Activated T-cell treated with anti-CD3 and anti-CD28 coated beads, Interleukin-2, amount 50 U/mL, for 1 hour (primary cell): ENCODE measurements around the gene SF3B5.
"Not testable (repeated sequence)": the region's sequence is repeated elsewhere in the genome, so short reads cannot be mapped to it uniquely, and the experiment has no call there.

Experiments used
- DNase-seq: peaks from one replicate; pipeline ENCODE4 v3.0.0-alpha.2; 2020

SF3B5 gene

GRCh38 chr6:144062786-144063185 is 32.6 kb downstream of the SF3B5 start:
- no peak for DNase-seq

GRCh38 chr6:144059139-144059538 is 36.2 kb downstream of the SF3B5 start:
- DNase-seq, result no peak

GRCh38 chr6:144055121-144055931 is 40.0 kb downstream of the SF3B5 start:
- no peak for DNase-seq

- no peak for DNase-seq
Observed at GRCh38 chr6:144053601-144054000, 41.8 kb downstream of the SF3B5 start.

GRCh38 chr6:144052488-144052887 is 42.9 kb downstream of the SF3B5 start:
- no peak for DNase-seq

GRCh38 chr6:144049386-144049785 is 46.0 kb downstream of the SF3B5 start:
- no peak for DNase-seq

GRCh38 chr6:144047688-144048087 is 47.7 kb downstream of the SF3B5 start:
- DNase-seq, result no peak

- not testable (repeated sequence) for DNase-seq
Observed at GRCh38 chr6:144046672-144047071, 48.7 kb downstream of the SF3B5 start.

- DNase-seq, result not testable (repeated sequence)
Observed at GRCh38 chr6:144044989-144045388, 50.4 kb downstream of the SF3B5 start.
